GM15510 (cell line): Measurements from ENCODE around the gene PRTG.

ENCODE experiments used
- POLR2A ChIP-seq: IDR thresholded peaks from 3 replicates; pipeline ENCODE4 v1.6.1; 2011; ENCODE audit warnings: borderline replicate concordance; ENCODE audit not compliant: insufficient read length; ENCODE audit errors: extremely low read depth

Gene PRTG

GRCh38 chr15:55742927-55743728 is at the start of gene PRTG:
PRTG (minus strand) TSS chr15:55743152; CDS start chr15:55742931, 221 bp downstream.
- TF ChIP-seq POLR2A: no peak

GRCh38 chr15:55791551-55792400 is 48.8 kb upstream of the PRTG start:
- TF ChIP-seq POLR2A: no peak

- TF ChIP-seq POLR2A: no peak
These were observed 46.2 kb upstream of the PRTG start for GRCh38 chr15:55789066-55789660.

GRCh38 chr15:55786341-55786740 is 43.4 kb upstream of the PRTG start:
- no peak for TF ChIP-seq POLR2A

- TF ChIP-seq POLR2A: no peak
These were observed 41.3 kb upstream of the PRTG start for GRCh38 chr15:55784286-55784685.

GRCh38 chr15:55782901-55783300 is 39.9 kb upstream of the PRTG start:
- no peak for TF ChIP-seq POLR2A

GRCh38 chr15:55780292-55780691 is 37.3 kb upstream of the PRTG start:
- TF ChIP-seq POLR2A: no peak

- no peak for TF ChIP-seq POLR2A
These were observed 36.0 kb upstream of the PRTG start for GRCh38 chr15:55778932-55779331.

GRCh38 chr15:55775316-55775715 is 32.4 kb upstream of the PRTG start:
- no peak for TF ChIP-seq POLR2A

GRCh38 chr15:55774113-55774970 is 31.4 kb upstream of the PRTG start:
- TF ChIP-seq POLR2A: no peak

GRCh38 chr15:55770806-55771205 is 27.9 kb upstream of the PRTG start:
- no peak for TF ChIP-seq POLR2A

GRCh38 chr15:55770261-55770660 is 27.3 kb upstream of the PRTG start:
- TF ChIP-seq POLR2A: no peak

- TF ChIP-seq POLR2A: no peak
These were observed 25.8 kb upstream of the PRTG start for GRCh38 chr15:55768670-55769185.

- TF ChIP-seq POLR2A: no peak
These were observed 23.7 kb upstream of the PRTG start for GRCh38 chr15:55766676-55767075.
